ENCODE data around the gene RAPGEF3. TPM values are rescaled to one million over a fixed set of nuclear protein-coding genes. Genes with fewer than 3 reads are reported as not detected.

Gene RAPGEF3
- polyA plus RNA-seq, 3 donors: 0.08 to 2.5 (median 0.60) TPM

DNA sequence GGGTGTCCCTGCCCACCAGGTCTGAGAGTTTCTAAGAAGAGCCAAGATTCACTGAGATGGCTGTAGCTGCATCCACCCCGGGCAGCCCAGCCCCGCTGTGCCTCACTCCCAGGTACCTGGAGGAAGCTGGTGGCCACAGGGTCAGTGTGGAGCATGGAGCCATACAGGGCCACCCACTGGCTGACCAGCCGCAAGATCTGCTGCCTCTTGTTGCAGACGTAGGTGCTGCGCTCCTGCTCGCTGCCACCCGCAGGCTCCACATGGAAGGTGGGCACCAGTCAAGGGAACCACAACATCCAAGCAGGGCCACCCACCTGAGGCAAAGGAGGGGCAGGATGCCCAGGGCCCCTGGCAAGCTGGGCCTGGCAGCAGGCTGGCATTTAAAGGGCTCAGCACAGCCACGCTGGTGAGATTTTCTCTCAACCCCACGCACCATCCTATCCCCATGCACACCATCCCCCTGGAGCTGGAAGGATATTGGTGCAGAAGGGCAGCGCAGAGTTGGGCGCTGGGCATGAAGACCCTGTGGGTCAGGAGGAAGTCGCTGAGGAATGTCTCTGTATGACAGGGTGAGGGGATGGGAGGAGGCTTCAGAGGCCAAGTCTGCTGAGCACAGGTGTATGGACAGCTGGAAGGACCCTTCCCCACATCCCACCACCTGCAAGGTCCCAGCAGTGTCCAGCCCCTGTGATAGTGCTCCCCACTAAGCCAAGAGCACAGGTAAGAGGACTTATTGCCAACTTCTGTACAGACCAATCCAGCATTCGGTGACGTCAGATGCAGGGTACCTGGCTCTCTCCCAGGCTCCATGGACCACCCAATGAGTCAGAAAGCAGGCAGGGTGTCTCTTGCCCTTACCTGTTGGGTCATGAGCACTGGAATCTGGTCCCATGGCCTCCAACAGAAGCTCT is 10.8 kb downstream of the RAPGEF3 start:
- Histone ChIP-seq H2AFZ (ENCODE audit: insufficient read depth, low read depth, low read length, poor library complexity, severe bottlenecking) (no peak overlapping the region), H3K4me3 (replicated peaks in 1 of 3; ENCODE audit: low read depth in 2 of 3, low read length in 3 of 3) (no peak overlapping the region), H3K9ac (ENCODE audit: insufficient read depth, low read length, poor library complexity, severe bottlenecking) (no peak overlapping the region), H3K79me2 (ENCODE audit: insufficient read depth, low read length) (no peaks in the 10 kb centered on the region), H3K27ac (ENCODE audit: low read depth in 1 of 2, low read length in 2 of 2) (no peak overlapping the region), H3K4me2 (replicated peaks; ENCODE audit: extremely low read depth, low read length, poor library complexity, severe bottlenecking) (no peak overlapping the region), H3K4me1 (ENCODE audit: control insufficient read depth in 1 of 2, insufficient read depth in 2 of 2, low read length in 2 of 2) (peaks cover 8 to 11% of the 10 kb centered on the region in 2 donors), H4K20me1 (ENCODE audit: insufficient read depth, low read length) (no peaks in the 10 kb centered on the region), H3K9me3 (replicated peaks in 1 of 2; ENCODE audit: control insufficient read depth in 1 of 2, insufficient read depth in 1 of 2, low read length in 2 of 2) (no peaks in the 10 kb centered on the region), H3K27me3 (ENCODE audit: control insufficient read depth in 2 of 2, insufficient read depth in 2 of 2, low read length in 2 of 2) (no peaks in the 10 kb centered on the region), H3K36me3 (replicated peaks in 1 of 2; ENCODE audit: control insufficient read depth in 1 of 2, insufficient read depth in 2 of 2, low read length in 2 of 2) (no peaks in the 10 kb centered on the region)
- intact Hi-C loops (cut with micrococcal nuclease): no loop called here
- Mint-ChIP-seq H3K4me1 (peaks cover 21% of the 10 kb centered on the region), H3K36me3 (no peaks in the 10 kb centered on the region), H3K4me3 (no peak overlapping the region), H3K27me3 (ENCODE audit: low read depth in 3 of 3) (peaks cover 14 to 30% (median 18%) of the 10 kb centered on the region in 3 donors), H3K9me3 (peaks cover 0 to 1% (median 0%) of the 10 kb centered on the region in 7 donors), H3K27ac (no peak overlapping the region)
- no peak for DNase-seq
- 95% methylated on average over 10 of the region's 14 CpGs for WGBS (ENCODE audit: insufficient coverage)
- TF ChIP-seq, protein P1, sequence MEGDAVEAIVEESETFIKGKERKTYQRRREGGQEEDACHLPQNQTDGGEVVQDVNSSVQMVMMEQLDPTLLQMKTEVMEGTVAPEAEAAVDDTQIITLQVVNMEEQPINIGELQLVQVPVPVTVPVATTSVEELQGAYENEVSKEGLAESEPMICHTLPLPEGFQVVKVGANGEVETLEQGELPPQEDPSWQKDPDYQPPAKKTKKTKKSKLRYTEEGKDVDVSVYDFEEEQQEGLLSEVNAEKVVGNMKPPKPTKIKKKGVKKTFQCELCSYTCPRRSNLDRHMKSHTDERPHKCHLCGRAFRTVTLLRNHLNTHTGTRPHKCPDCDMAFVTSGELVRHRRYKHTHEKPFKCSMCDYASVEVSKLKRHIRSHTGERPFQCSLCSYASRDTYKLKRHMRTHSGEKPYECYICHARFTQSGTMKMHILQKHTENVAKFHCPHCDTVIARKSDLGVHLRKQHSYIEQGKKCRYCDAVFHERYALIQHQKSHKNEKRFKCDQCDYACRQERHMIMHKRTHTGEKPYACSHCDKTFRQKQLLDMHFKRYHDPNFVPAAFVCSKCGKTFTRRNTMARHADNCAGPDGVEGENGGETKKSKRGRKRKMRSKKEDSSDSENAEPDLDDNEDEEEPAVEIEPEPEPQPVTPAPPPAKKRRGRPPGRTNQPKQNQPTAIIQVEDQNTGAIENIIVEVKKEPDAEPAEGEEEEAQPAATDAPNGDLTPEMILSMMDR (IDR thresholded peaks at IDR 0.05): no peak

DNA sequence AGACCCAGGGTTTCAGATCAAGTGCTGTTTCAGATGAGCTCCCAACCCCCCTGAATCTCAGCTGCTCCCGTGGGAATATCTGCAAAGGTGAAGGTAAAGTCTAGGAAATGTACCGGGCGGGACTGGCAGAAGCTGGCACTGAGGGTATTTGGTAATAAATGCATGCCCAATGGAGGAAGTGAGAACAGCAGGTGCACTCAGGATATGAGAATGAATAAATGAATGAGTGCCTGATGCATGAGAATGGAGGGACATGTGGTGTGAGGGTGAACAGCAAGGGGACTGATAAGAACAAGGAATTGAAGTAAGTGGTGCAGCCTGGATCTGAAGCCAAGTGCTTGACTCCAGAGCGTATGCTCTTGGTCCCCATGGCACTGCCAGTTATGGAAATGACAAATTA is 11.6 kb downstream of the RAPGEF3 start:
- Mint-ChIP-seq H3K36me3 (no peaks in the 10 kb centered on the region), H3K9me3 (peaks cover 0 to 1% (median 0%) of the 10 kb centered on the region in 7 donors), H3K4me3 (no peak overlapping the region), H3K27me3 (ENCODE audit: low read depth in 3 of 3) (peaks cover 14 to 30% (median 18%) of the 10 kb centered on the region in 3 donors), H3K4me1 (peaks cover 24% of the 10 kb centered on the region), H3K27ac (no peak overlapping the region)
- peaks cover 8 to 11% of the 10 kb centered on the region in 2 donors for H3K4me1 ChIP-seq (ENCODE audit: control insufficient read depth in 1 of 2, insufficient read depth in 2 of 2, low read length in 2 of 2)
- no peaks in the 10 kb centered on the region for H3K9me3 ChIP-seq (replicated peaks in 1 of 2; ENCODE audit: control insufficient read depth in 1 of 2, insufficient read depth in 1 of 2, low read length in 2 of 2)
- no peaks in the 10 kb centered on the region for H3K79me2 ChIP-seq (ENCODE audit: insufficient read depth, low read length)
- H3K4me2 ChIP-seq (replicated peaks; ENCODE audit: extremely low read depth, low read length, poor library complexity, severe bottlenecking): no peak overlapping the region
- WGBS (ENCODE audit: insufficient coverage): 68% methylated on average over 4 of the region's 4 CpGs
- intact Hi-C loops (cut with micrococcal nuclease): no loop called here
- H3K36me3 ChIP-seq (replicated peaks in 1 of 2; ENCODE audit: control insufficient read depth in 1 of 2, insufficient read depth in 2 of 2, low read length in 2 of 2): no peaks in the 10 kb centered on the region
- DNase-seq: no peak
- no peak overlapping the region for H2AFZ ChIP-seq (ENCODE audit: insufficient read depth, low read depth, low read length, poor library complexity, severe bottlenecking)
- no peak overlapping the region for H3K9ac ChIP-seq (ENCODE audit: insufficient read depth, low read length, poor library complexity, severe bottlenecking)
- H3K4me3 ChIP-seq (replicated peaks in 1 of 3; ENCODE audit: low read depth in 2 of 3, low read length in 3 of 3): no peak overlapping the region
- no peaks in the 10 kb centered on the region for H3K27me3 ChIP-seq (ENCODE audit: control insufficient read depth in 2 of 2, insufficient read depth in 2 of 2, low read length in 2 of 2)
- H3K27ac ChIP-seq (ENCODE audit: low read depth in 1 of 2, low read length in 2 of 2): no peak overlapping the region
- TF ChIP-seq, protein P1 (IDR thresholded peaks at IDR 0.05): no peak
- H4K20me1 ChIP-seq (ENCODE audit: insufficient read depth, low read length): no peaks in the 10 kb centered on the region
